H1 (cell line): Measurements from ENCODE around the gene PAPOLG. TPM values are rescaled to one million over a fixed set of nuclear protein-coding genes. Genes with fewer than 3 reads are reported as not detected.

Experiments used
- EZH2 ChIP-seq: fragments of 200-600 bp; sonication (generic); IDR thresholded peaks from 2 replicates; pipeline ENCODE4 v1.7.1; 2012; ENCODE audit warnings: low read depth, mild to moderate bottlenecking, moderate library complexity, low read length, inconsistent platforms; ENCODE audit not compliant: severe bottlenecking
- polyA plus RNA-seq, 7 experiments: library from polyadenylated mRNA; depleted of rRNA in 3 of 7; stranded (reverse) in 5 of 7; unstranded in 2 of 7; fragments of >200 nt in 5 of 7; fragments of 200-250 nt in 2 of 7; gene quantifications; 1 replicate in 5 of 7; 2 replicates in 1 of 7; 4 replicates in 1 of 7; pipeline versions ENCODE4 v1.2.1 to v1.2.3, GENCODE V29; 2011 to 2013; ENCODE audit warnings: missing spikeins in 2 of 7, mixed read lengths in 2 of 7
- total RNA-seq: library from RNA; stranded (reverse); fragmentation: NEBNext Ultra II Directional; extraction: Animal tissue kit (Norgen Biotek cat#: 25700); gene quantifications from 2 replicates; pipeline ENCODE4 v1.2.1, GENCODE V29; 2021

Gene PAPOLG
- total and polyA plus RNA-seq, 2 of the 8 experiments (the other 6 are each of a cell fraction or from before 2014, with no cell fraction given) = 6.5 to 21.5 TPM

DNA sequence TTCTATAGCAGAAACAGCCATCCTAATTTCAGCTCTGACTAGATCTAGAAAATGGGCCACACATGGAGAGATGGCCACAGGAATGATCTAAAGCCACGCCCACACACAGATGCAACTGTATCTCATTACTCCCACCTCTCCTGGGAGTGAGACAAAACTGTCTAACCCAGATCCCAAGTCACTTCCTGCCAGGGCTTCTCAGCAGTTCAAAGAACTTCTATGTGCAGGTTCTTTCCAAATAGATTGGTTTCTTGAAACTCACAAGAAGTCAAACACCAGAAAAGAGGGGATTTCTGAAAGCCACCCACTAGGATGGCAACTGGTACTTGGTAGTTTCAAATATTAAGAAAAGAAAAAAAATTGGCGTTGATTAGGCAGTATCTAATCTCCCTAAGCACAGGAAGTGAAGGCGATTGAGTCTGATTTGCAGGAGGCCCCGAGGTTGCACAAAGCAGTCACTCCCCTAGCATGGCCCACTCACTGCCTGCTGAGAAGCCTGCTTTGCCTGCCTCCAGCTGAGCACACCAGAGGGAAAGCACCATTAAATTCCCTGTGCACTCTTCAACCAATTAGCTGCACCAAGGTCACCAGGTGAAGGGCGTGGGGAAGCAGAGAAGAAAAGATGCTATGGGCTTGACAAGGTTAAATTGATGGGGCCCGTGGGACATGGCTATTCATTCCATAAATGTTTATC is 51.1 kb downstream of the PAPOLG start (continued):
- TF ChIP-seq EZH2 = no peak
